Measurements from ENCODE around the gene NFKBIE.

NFKBIE gene

DNA sequence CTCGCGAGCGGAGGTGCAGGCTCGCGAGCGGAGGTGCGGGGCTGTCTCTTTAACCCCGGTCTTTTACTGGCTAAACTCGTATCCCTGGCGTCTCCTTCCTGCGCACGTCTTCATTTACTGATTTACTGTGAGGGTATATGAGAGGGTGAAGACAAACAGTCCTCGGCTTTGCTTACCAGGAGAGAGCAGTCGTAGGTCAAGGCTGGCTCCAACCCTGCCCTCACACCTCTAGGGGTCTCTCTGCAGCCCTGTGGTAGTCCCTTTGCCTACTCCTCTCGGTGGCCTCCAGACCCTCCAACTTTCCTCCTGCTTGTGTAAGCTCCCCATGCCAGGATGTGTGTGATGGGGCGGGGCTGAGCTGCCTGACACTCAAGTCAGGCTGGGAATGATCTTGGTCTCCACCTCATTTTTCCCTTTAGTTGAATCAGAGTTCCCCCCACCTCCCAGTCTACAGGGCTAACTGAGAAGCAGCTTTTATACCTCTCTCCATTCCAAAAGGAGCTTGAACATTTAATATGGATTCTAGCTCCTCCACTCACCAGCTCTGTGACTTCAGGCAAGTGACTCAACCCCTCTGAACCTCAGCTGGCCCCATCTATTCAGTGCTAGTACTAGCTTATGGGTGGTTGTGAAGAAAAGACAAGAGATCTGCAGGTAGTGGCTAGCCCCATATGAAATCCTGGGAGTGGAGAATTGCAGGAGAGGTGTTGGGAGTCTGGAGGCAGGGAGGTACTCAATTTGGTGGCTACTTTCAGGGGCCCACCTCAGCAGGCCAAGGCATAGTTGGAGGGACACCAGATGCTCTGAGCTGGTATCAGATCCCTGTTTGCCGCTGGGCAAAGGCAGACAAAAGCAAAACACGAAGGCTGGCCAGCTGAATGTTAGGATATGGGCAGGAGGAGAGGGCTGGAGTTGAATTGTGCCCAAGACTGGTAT lies 41.1 kb downstream of the NFKBIE start:
- DNase-seq, result no peak

GRCh38 chr6:44223319-44224028 lies 41.9 kb downstream of the NFKBIE start, which contains the start of gene SLC29A1:
SLC29A1 (plus strand) TSS chr6:44223595; CDS start chr6:44227314, 3,719 bp downstream.
- DNase-seq, result peak; percentile 78

DNA sequence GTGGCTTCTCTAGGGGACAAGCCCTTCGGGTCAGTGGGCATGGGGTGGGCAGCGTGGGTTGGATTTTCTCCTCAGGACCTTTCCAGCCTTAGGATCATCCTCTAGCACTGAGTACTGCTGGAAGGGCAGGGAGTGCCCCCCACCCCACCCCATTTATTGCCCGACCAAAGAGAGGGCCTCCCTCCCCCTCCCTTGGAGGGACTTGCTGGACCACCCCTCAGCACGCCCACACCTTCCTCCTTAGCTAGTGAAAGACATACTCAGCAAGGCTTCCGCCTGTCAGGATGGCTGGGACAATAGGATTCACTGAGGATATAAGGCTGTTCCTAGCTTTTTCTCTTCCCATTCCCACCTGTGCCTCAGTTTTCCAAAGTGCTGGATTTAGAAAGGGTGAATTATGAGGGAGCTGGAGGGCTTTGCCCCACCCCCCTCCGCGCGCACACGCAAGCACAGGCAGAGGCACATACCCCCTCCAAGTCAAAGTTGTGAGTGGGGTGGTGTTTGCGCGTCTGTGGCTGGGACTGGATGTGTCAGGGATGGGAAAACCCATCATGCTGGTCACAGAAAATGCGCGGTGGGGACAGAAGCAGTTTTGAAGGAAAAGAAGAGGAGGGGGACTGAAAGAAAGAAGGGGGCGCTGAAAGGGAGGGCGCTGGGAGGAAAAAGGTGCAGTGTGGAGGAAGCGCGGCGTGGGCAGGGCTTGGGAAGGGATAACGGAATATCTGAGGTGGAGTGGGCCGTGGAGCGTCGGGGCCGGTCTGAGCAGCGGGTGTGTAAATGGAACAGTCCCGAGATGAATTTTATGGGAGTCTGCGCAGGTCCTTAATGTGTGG lies 42.6 kb downstream of the NFKBIE start:
- peak; percentile 51 for DNase-seq

GRCh38 chr6:44221961-44222335 lies 43.4 kb downstream of the NFKBIE start:
- no peak for DNase-seq

- peak; percentile 78 for DNase-seq
These were observed 43.9 kb downstream of the NFKBIE start for GRCh38 chr6:44221291-44221960.

- no peak for DNase-seq
These were observed 44.4 kb downstream of the NFKBIE start for GRCh38 chr6:44220913-44221290.

GRCh38 chr6:44219815-44220784 lies 45.3 kb downstream of the NFKBIE start:
- DNase-seq, result no peak

DNA sequence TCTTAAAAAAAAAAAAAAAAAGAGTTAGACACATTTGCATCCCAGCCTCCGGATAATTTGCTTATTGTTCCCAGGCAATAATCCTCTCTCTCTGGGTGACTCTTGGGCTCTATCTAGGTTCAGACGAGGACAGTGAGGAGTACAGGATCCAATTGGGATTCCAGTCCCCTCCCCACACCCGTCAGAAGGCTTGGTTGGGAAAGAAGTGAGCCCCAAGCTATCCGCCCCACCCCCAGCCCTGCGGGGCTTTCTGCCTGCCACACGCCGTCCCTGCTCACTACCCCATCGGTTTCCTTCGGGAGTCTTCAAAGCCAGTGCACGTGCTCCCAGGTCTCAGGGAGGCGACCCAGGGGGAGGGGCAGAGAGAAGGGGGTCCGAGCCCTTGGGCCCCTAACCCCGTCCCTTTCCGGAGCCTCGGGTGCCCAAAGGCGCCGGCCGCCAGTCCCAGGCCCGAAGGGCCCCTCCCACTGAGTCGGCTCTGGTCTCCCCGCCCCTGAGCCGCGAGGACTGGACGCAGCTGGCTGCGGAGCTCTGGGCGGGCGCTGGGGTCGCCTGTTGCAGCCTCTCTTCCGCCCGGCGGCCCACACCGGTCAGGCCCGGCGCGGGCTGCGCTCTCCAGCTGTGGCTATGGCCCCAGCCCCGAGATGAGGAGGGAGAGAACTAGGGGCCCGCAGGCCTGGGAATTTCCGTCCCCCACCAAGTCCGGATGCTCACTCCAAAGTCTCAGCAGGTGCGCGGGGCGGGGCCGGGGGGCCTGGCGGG lies 46.1 kb downstream of the NFKBIE start:
- peak; percentile 48 for DNase-seq

DNA sequence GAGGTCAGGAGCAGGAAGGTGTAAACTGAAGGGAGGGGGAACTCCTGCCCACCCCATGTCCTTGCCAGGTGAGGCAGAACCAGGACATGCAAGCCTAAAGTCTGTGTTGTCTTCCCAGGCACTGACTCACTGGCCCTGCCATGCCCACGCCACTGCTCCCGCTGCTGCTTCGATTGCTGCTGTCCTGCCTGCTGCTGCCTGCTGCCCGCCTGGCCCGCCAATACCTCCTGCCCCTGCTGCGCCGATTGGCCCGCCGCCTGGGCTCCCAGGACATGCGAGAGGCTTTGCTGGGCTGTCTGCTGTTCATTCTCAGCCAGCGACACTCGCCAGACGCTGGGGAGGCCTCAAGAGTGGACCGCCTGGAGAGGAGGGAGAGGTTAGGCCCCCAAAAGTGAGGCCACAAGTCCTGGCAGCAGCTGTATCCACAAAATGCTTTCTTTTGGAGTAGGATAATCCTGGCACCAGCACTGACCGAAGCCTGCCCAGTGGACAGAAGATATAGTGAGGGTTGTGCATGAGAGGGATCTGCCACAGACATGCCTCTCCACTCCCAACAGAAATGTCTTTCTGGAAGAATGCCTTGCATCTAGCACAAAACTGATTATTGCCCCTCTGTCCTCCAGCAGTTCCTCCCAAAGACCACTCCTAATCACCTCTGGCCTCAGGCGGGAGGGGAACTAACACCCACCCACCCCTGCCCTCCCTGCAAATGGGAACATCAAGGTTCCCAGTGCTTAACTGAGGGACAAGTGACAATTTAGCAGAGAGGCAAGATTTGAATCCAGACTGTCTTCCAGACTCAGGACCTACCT lies 47.8 kb downstream of the NFKBIE start:
- no peak for DNase-seq

- DNase-seq, result no peak
These were observed 48.5 kb downstream of the NFKBIE start, which contains the start of gene MYMX for GRCh38 chr6:44216677-44217331. MYMX (plus strand) TSS chr6:44216926; CDS start chr6:44217472, 546 bp downstream.

DNA sequence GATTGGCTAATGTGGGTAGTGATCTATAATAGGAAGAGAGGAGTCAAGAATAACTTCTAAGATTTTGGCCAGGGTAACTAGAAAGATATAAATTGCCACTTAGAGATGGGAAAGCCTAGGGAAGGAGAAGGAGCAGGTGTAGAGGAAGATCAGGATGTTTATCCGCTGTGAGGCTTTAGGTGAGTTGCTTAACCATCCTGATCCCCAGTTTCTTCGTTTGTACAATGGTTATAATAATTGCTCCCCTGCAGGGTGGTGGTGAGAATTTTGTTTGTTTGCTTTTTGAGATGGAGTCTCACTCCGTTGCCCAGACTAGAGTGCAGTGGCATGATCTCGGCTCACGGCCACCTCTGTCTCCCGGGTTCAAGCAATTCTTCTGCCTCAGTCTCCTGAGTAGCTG lies 51.0 kb downstream of the NFKBIE start:
- DNase-seq, result no peak

DNA sequence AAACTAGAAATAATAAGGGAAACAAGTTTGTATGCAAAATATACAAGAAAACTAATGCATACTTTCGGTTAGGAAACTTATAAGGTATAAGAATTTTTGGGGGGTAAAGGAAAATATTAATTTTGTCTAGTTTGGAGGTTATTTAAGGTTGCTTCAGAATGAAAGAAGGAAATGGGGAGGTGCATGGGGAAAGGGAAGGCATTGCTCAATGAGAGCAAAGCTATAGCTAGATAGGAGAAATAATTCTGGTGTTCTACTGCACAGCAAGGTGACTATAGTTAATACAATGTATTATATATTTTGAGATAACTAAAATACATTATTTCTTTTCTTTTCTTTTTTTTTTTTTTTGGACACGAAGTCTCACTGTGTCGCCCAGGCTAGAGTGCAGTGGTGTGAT lies 54.1 kb downstream of the NFKBIE start:
- DNase-seq, result no peak
